ENCODE measurements around the gene TICRR.

TICRR gene

DNA sequence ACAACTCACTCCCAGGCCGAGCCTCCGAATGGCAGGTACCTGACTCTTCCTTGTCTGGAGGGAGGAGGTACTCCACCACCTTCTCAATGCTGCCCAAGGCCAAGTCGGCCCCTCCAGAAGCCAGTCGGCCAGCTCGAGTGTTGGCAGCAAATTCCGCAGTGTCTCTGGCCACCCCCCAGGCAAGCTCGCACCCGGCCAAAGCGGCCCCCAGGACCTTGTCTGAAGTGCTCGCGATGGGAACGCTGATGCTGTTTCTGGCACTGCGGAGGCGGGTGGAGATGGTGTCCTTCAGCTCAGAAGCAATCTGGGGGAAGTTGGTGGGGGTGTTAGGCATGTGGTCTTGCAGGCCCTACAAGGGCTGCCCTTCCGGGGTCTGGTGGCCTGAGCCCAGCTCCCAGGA lies 94.7 kb downstream of the TICRR start:
- no peak overlapping the region for H3K4me3 ChIP-seq (ENCODE audit: low read depth, low read length)
- no peak for DNase-seq (ENCODE audit: low read depth)
- TF ChIP-seq, protein P1, sequence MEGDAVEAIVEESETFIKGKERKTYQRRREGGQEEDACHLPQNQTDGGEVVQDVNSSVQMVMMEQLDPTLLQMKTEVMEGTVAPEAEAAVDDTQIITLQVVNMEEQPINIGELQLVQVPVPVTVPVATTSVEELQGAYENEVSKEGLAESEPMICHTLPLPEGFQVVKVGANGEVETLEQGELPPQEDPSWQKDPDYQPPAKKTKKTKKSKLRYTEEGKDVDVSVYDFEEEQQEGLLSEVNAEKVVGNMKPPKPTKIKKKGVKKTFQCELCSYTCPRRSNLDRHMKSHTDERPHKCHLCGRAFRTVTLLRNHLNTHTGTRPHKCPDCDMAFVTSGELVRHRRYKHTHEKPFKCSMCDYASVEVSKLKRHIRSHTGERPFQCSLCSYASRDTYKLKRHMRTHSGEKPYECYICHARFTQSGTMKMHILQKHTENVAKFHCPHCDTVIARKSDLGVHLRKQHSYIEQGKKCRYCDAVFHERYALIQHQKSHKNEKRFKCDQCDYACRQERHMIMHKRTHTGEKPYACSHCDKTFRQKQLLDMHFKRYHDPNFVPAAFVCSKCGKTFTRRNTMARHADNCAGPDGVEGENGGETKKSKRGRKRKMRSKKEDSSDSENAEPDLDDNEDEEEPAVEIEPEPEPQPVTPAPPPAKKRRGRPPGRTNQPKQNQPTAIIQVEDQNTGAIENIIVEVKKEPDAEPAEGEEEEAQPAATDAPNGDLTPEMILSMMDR (IDR thresholded peaks at IDR 0.05; ENCODE audit: insufficient read depth, low read depth, low read length, missing control alignments): no peak

DNA sequence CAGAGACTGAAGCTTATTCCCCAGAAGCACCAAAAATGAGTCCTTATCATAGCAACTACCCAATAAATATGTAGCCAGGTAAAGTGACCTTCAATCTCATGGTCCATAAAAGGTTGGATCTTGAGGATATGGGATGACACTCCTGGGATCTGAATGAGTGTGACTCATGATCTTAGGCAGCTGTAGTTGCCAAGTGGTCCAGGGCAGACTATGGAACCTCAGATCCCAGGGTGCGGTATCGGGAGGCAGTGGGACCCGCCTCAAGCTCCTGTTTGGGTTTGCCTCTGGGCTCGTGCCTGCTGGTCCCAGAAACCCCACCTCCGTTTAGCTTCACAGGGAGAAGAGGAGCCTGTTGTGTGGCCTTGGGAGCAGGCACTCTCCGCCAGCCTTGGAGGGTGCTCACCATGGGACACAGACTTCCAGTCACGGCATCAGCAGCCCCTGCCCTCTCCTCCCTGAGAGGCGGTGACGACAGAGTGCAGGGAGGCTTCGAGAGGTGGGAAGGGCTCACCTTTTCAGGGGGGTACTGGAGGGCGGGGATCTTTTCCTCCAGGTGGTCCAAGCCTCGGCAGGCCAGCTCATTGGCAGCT lies 95.8 kb downstream of the TICRR start:
- no peak overlapping the region for H3K4me3 ChIP-seq (ENCODE audit: low read depth, low read length)
- TF ChIP-seq, protein P1 (IDR thresholded peaks at IDR 0.05; ENCODE audit: insufficient read depth, low read depth, low read length, missing control alignments): no peak
- no peak for DNase-seq (ENCODE audit: low read depth)

GRCh38 chr15:89671687-89672086 lies 96.4 kb downstream of the TICRR start:
- H3K4me3 ChIP-seq (ENCODE audit: low read depth, low read length): no peak overlapping the region
- TF ChIP-seq, protein P1 (IDR thresholded peaks at IDR 0.05; ENCODE audit: insufficient read depth, low read depth, low read length, missing control alignments): no peak
- DNase-seq (ENCODE audit: low read depth): no peak

GRCh38 chr15:89672221-89673164 lies 97.2 kb downstream of the TICRR start:
- no peak for DNase-seq (ENCODE audit: low read depth)
- no peak overlapping the region for H3K4me3 ChIP-seq (ENCODE audit: low read depth, low read length)
- TF ChIP-seq, protein P1 (IDR thresholded peaks at IDR 0.05; ENCODE audit: insufficient read depth, low read depth, low read length, missing control alignments): no peak

DNA sequence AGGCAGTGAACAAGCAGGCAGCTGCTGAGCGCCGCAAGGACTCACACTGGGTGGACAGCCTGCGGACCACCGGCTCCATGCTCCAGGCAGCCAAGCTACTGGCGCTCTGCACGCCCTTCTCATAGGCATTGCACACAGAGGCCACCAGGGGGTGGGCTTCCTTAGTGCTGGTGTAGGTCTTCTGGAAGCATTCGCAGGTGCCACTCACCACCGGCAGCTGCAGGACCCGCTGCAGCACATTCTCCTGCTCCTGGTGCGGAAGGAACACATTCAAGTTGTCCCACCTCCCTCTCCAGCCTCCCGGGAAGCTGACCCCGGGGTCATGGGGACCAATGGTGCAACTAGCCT lies 97.9 kb downstream of the TICRR start:
- peak; percentile 50 for DNase-seq (ENCODE audit: low read depth)
- TF ChIP-seq, protein P1 (IDR thresholded peaks at IDR 0.05; ENCODE audit: insufficient read depth, low read depth, low read length, missing control alignments): peak; percentile 64
- no peak overlapping the region for H3K4me3 ChIP-seq (ENCODE audit: low read depth, low read length)

- no peak for DNase-seq (ENCODE audit: low read depth)
- no peak overlapping the region for H3K4me3 ChIP-seq (ENCODE audit: low read depth, low read length)
- TF ChIP-seq, protein P1 (IDR thresholded peaks at IDR 0.05; ENCODE audit: insufficient read depth, low read depth, low read length, missing control alignments): no peak
Measured at GRCh38 chr15:89674526-89674925, 99.3 kb downstream of the TICRR start.
